Lung (tissue), 12 donors: ENCODE measurements around the gene ADNP2. TPM values are rescaled to one million over a fixed set of nuclear protein-coding genes. Genes with fewer than 3 reads are reported as not detected.

Source experiments
- ATAC-seq: fragments of 200-7000 bp; cut with Tn5 transposase; one replicate; pipeline ENCODE4 v1.9.1; 2020; ENCODE audit warnings: moderate number of reproducible peaks; ENCODE audit not compliant: insufficient read depth, low FRiP score
- DNase-seq, 3 donors: peaks; one replicate each; pipeline ENCODE4 v3.0.0-alpha.2; 2013 to 2017
- H3K27ac ChIP-seq, 2 donors: one replicate each; pipeline ENCODE4 v1.5.1; 2013; ENCODE audit warnings: mild to moderate bottlenecking in 2 of 2, moderate library complexity in 2 of 2, control low read depth in 1 of 2, inconsistent platforms in 1 of 2, low read depth in 1 of 2, low read length in 1 of 2
- H3K27me3 ChIP-seq, 3 donors: one replicate each; pipeline ENCODE4 v1.5.1; 2013; ENCODE audit warnings: low read length in 2 of 3; ENCODE audit not compliant: control insufficient read depth in 3 of 3, insufficient read depth in 3 of 3
- H3K36me3 ChIP-seq, 4 donors: one replicate each; pipeline ENCODE4 v1.5.1; 2013; ENCODE audit warnings: low read length in 4 of 4, mild to moderate bottlenecking in 1 of 4, moderate library complexity in 1 of 4; ENCODE audit not compliant: control insufficient read depth in 4 of 4, insufficient read depth in 4 of 4
- H3K4me1 ChIP-seq, 5 donors: one replicate each; pipeline ENCODE4 v1.5.1; 2013; ENCODE audit warnings: low read length in 5 of 5, mild to moderate bottlenecking in 2 of 5, moderate library complexity in 1 of 5; ENCODE audit not compliant: control insufficient read depth in 5 of 5, insufficient read depth in 5 of 5
- H3K4me3 ChIP-seq: one replicate; pipeline ENCODE4 v1.5.1; 2013; ENCODE audit warnings: mild to moderate bottlenecking, control low read depth, moderate library complexity
- H3K9ac ChIP-seq, 2 donors: one replicate each; pipeline ENCODE4 v1.5.1; 2013; ENCODE audit warnings: low read length in 2 of 2, control low read depth in 1 of 2; ENCODE audit not compliant: insufficient read depth in 1 of 2
- H3K9me3 ChIP-seq, 4 donors: one replicate each; pipeline ENCODE4 v1.5.1; 2013; ENCODE audit warnings: low read length in 3 of 4, mild to moderate bottlenecking in 1 of 4, moderate library complexity in 1 of 4; ENCODE audit not compliant: control insufficient read depth in 4 of 4, insufficient read depth in 3 of 4
- WGBS, 2 donors: extraction: QIAGEN DNeasy Blood & Tissue Kit; methylation state at CpG; one replicate each; pipeline ENCODE4 v1.1.7; 2013; 5-methylcytosine and 5-hydroxymethylcytosine counted together
- polyA plus RNA-seq, 2 donors: library from polyadenylated mRNA; stranded (reverse); fragments of 200-250 nt; gene quantifications; one replicate each; pipeline ENCODE4 v1.2.1, GENCODE V29; 2013
- total RNA-seq, 2 donors: library from RNA; depleted of rRNA in 1 of 2; stranded (reverse); fragments of >200 nt in 1 of 2; gene quantifications; one replicate each; pipeline ENCODE4 v1.2.1, GENCODE V29; 2014 to 2021
- TF ChIP-seq, protein P1 (sequence below): IDR thresholded peaks from 2 replicates; pipeline ENCODE4 v1.5.1; 2012; ENCODE audit warnings: mild to moderate bottlenecking; ENCODE audit errors: control extremely low read depth, extremely low read depth
- donor health status: control.
- donor health status: control.
- donor health status: Bipolar disorder and iron deficiency.
- donor health status: healthy.
- donor health status: DM: yes; HTN: yes; CAD: no.

Gene ADNP2
- total and polyA plus RNA-seq, 4 donors, result 4.9 to 16.3 (median 12.1) TPM

DNA sequence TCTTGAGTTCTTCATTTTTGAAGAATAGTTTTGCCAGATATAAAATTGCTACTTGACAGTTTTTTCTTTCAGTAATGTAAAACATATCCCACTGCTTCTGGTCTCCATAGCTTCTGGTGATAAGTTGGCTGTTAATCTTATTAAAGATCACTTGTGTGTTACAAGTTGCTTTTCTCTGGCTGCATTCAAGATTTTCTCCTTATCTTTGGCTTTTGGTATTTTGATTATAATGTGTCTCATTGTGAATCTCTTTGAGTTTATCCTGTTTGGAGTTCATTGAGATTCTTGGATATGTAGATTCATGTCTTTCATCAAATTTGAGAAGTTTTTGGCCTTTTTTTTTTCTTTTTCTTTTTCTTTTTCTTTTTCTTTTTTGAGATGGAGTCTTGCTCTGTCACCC, 20.2 kb upstream of the ADNP2 start:
- H3K9ac ChIP-seq, result no peak overlapping the region
- DNase-seq, result no peak
- H3K36me3 ChIP-seq, result no peaks in the 10 kb centered on the region
- ATAC-seq, result no peak
- no peaks in the 10 kb centered on the region for H3K4me1 ChIP-seq
- H3K9me3 ChIP-seq, result peaks cover 0 to 11% (median 8%) of the 10 kb centered on the region in 4 donors
- H3K27me3 ChIP-seq, result no peaks in the 10 kb centered on the region
- TF ChIP-seq, protein P1, sequence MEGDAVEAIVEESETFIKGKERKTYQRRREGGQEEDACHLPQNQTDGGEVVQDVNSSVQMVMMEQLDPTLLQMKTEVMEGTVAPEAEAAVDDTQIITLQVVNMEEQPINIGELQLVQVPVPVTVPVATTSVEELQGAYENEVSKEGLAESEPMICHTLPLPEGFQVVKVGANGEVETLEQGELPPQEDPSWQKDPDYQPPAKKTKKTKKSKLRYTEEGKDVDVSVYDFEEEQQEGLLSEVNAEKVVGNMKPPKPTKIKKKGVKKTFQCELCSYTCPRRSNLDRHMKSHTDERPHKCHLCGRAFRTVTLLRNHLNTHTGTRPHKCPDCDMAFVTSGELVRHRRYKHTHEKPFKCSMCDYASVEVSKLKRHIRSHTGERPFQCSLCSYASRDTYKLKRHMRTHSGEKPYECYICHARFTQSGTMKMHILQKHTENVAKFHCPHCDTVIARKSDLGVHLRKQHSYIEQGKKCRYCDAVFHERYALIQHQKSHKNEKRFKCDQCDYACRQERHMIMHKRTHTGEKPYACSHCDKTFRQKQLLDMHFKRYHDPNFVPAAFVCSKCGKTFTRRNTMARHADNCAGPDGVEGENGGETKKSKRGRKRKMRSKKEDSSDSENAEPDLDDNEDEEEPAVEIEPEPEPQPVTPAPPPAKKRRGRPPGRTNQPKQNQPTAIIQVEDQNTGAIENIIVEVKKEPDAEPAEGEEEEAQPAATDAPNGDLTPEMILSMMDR, result no peak
- H3K27ac ChIP-seq, result no peak overlapping the region
- no peak overlapping the region for H3K4me3 ChIP-seq

DNA sequence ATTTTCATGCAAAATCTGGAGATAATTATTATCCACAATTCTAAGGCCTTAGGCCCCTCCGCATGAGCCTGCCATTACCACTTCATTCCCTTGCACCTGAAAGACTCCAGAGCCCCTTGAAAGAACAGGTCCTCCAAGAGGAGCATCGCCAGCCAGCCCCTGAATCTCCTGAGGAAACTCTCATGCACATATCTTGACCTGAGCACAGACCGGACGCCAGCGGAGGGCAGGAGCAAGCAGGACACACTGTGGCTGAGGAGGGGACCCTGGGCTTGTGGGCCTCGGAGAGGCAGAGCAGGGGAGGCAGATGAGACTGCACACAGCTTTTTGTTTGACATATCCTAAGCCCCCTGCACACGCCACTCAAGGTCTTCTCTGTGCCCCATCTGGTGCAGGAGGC, 13.6 kb upstream of the ADNP2 start:
- no peak overlapping the region for H3K9ac ChIP-seq
- 85 to 93% methylated on average over 7 of the region's 7 CpGs for WGBS, 2 donors
- peaks cover 0 to 4% (median 0%) of the 10 kb centered on the region in 4 donors for H3K9me3 ChIP-seq
- H3K27me3 ChIP-seq, result no peaks in the 10 kb centered on the region
- DNase-seq (no peak), ATAC-seq (no peak)
- TF ChIP-seq, protein P1, result no peak
- H3K4me1 ChIP-seq, result no peaks in the 10 kb centered on the region
- H3K4me3 ChIP-seq, result no peak overlapping the region
- H3K36me3 ChIP-seq, result no peaks in the 10 kb centered on the region
- no peak overlapping the region for H3K27ac ChIP-seq

DNA sequence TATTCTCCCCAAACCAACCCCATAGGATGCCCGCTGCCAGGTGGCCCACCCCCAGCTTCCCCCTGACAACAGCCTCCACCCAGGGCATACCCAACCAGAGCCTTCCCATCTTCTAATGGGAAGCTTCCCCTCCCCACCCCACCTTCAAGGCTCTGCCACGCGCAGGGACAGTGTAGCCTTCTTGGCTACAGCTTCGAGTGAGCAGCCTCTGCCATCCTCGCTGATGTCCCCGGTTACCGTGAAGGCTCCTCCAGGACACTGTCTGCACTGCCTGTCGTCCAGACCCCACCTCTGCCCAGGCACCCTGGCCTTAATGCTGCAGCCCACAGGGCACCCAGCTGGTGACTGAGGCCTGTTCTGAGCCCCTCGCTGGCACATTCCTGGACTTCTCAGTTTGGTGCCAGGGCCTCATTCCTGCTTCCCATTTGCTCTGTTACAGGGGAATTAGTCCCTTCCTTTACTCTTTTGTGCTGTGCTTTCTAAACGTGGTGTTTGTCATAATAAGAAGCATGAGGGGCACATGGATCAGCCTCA, 13.0 kb upstream of the ADNP2 start:
- Histone ChIP-seq H3K27me3 (no peaks in the 10 kb centered on the region), H3K36me3 (no peaks in the 10 kb centered on the region), H3K4me3 (no peak overlapping the region), H3K9ac (no peak overlapping the region), H3K9me3 (peaks cover 0 to 2% (median 0%) of the 10 kb centered on the region in 4 donors), H3K4me1 (no peaks in the 10 kb centered on the region), H3K27ac (no peak overlapping the region)
- no peak for ATAC-seq
- whole genome bisulfite sequencing, 2 donors, result 85 to 87% methylated on average over 10 of the region's 10 CpGs
- TF ChIP-seq, protein P1, result no peak
- DNase-seq, result no peak

DNA sequence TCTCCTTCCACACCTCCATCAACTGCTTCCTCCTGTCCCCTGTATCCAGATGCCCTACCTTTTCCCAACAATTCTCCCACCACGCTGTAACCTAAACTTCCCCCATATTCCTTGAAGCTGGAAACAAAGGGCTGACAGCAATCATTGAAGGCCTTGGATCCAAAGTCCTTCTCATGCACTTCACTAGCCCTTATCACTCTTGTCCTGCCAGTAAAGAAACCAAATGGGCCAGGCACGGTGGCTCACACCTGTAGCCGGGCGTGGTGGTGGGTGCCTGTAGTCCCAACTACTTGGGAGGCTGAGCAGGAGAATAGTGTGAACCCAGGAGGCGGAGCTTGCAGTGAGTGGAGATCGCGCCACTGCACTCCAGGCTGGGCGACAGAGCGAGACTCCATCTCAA, 11.9 kb upstream of the ADNP2 start:
- Histone ChIP-seq H3K4me1 (no peaks in the 10 kb centered on the region), H3K27ac (no peak overlapping the region), H3K9me3 (peaks cover 0 to 2% (median 0%) of the 10 kb centered on the region in 4 donors), H3K9ac (no peak overlapping the region), H3K36me3 (no peaks in the 10 kb centered on the region), H3K27me3 (no peaks in the 10 kb centered on the region), H3K4me3 (no peak overlapping the region)
- no peak for ATAC-seq
- no peak for DNase-seq
- 89 to 95% methylated on average over 9 of the region's 9 CpGs for WGBS, 2 donors
- TF ChIP-seq, protein P1, result no peak
